SK-N-SH treated with all-trans-retinoic acid at 6 μM for 48 hours (cell line): Measurements from ENCODE around the gene CHML.

Source experiments
- SNAI2 ChIP-seq: fragments of 250-450 bp; sonication (Bioruptor Pico); IDR thresholded peaks from 2 replicates; pipeline ENCODE4 v1.5.0; 2020; ENCODE audit warnings: mild to moderate bottlenecking, moderate library complexity
- TCF4 ChIP-seq: fragments of 250-450 bp; sonication (Bioruptor Pico); IDR thresholded peaks from 2 replicates; pipeline ENCODE4 v1.8.0; 2021; ENCODE audit warnings: mild to moderate bottlenecking, moderate library complexity, borderline replicate concordance
- ZFP3 ChIP-seq: fragments of 250-450 bp; sonication (Bioruptor Pico); IDR thresholded peaks from 2 replicates; pipeline ENCODE4 v1.5.0; 2020; ENCODE audit warnings: mild to moderate bottlenecking, moderate library complexity

DNA sequence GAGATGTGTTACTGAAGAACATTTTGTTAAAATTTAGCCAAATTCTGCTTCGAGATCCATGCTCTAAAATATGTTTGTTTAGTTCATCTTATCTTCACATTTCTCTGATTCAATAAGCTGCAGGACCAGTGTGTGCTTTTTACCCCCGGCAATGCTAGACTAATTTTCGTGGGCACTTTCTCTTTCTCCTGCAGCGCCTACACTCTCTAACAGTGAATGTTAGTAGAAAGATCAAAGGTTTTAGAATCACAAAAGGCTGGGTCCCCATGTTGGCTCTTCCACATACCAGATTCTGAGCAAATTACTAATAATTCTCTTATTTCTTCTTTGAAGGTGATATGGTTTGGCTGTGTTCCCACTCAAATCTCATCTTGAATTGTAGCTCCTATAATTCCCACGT lies 8.5 kb downstream of the CHML start:
- TF ChIP-seq SNAI2 (CRISPR knock-in tag) (no peak), TCF4 (CRISPR knock-in tag) (no peak), ZFP3 (CRISPR knock-in tag) (no peak)
